HG02642 (cell line): ENCODE data around the gene NKPD1.
A peak's percentile ranks its signal among the peaks of the same experiment; 100 is the strongest.

Source experiments
- ATAC-seq: cut with Tn5 transposase; IDR thresholded peaks from one replicate; pipeline ENCODE4 v1.9.1; 2021; ENCODE audit warnings: mild to moderate bottlenecking; ENCODE audit not compliant: unreplicated experiment, poor library complexity

Gene NKPD1

DNA sequence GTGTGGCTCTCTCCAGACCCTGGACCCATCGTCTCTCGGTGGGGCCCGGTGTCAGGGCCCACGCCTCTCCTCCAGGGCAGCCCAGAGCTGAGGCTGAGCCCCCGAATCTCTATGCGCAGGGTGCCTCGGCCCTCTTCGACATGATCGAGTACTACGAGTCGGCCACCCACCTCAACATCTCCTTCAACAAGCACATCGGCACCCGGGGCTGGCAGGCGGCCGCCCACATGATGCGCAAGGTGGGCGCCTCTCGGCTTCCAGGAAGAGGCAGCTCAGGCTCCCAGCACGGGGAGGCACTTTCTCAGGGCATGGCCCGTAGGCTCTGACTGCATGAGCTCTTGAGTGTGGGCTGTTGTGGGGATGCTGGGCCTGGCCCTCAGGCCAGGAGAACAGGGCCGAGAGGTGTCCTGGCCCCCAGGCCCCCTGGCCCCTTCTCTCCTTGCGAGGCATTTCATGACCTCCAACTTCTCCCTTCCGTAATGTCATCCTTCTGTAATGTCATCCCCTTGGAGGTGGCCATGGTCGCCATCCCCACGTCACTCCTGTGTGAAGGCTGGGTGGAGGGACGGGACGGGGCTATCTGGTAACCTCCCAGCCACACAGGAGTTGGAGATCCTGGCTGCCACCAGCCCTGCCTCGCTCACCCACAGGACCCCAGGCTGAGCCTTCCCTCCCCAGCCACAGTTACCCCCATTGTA, 19.4 kb downstream of the NKPD1 start:
- no peak for ATAC-seq

DNA sequence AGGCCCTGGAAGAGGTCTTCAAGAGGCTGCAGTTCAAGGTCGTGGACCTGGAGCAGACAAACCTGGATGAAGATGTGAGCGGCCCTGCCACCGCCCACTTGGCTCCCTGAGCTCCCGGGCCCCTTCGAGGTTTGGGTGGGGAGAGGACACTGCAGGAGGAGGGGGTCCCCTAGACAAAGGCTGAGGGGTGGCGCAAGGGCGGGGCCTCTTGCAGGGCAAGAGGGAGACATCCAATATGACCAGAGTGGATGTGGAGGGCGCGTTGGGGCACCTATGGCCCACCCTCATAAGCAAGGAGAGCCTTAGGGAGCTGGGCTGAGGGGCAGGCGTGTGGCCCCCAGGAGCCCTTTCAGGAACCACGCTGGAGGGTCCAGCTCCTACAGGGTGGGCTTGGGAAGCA, 20.2 kb downstream of the NKPD1 start:
- no peak for ATAC-seq

DNA sequence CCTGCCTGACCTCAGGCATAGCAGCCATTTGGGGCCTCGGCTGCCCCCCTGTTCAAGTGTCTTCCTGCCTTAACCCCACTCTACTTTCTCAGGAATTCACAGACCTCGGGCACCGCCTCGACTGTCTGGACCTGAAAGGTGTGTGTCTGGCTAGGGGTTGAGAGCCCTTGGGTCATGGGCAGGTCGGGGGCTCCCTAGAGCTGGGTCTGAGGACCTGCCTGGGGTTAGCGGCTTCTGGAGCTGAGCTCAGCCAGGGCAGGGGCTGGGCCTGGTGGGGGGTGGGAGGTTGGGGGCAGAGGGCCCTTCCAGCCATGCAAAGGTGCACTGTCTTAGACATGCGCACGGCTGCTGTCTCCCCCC, 20.7 kb downstream of the NKPD1 start:
- ATAC-seq, result no peak

DNA sequence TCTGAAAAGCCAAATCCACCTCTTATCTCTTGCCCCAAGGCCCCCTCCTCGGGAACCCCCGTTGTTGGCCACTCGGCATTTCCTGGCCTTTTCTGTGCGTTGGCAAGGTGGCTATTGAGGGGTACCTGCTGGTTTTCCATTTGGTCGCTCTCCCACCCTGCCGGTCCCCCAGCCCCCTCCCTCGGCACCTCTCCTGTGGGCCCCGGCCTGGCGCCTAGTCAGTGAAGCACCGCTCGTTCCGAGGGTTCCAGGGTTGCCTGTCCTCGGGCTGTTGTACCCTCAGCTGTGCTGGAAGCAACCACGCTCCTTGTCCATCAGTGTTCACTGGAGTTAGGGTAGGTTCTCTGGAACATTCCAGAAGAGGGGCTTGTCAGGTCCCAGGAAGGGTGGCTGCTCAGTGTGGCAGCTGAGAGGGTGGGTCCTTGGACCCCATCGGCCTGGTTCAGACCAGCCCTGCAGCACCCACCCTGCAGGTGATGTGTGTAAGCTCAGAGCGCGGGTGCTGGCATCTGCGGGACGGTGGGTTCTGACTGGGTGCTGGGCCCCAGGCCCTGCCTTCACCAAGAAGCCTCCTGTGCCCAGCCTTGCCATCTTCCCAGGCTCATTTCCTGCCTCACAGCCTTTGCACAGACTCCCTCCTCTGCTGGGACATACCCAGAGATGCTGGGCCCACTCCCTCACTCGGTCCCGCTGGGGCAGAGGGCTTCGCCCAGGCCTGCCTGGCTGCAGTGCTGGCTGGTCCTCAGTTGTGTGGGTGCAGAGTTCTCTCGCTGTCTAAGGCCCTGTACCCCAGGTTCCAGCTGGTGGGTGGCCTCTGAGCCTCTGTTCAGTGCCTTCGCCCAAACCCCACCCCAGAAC, 21.3 kb downstream of the NKPD1 start:
- no peak for ATAC-seq

DNA sequence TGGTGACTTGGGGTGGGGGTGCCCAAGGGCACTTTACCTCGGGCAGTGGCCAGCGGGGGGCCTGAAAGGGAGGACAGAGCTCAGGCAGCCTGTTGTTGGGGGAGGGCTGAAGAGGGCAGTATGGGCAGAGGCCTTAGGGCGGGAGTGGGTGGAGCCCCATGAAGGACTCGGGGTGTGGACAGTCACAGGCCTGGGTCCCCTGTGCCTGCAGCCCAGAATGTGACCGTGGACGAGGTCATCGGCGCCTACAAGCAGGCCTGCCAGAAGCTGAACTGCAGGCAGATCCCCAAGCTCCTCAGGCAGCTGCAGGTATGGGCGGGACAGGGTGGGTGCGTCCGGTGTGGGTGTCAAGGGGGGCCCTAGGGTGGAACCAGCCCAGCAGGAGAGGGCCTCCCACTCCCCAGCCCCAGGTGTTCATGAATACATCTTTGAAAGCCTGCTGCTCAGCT, 22.5 kb downstream of the NKPD1 start:
- no peak for ATAC-seq

DNA sequence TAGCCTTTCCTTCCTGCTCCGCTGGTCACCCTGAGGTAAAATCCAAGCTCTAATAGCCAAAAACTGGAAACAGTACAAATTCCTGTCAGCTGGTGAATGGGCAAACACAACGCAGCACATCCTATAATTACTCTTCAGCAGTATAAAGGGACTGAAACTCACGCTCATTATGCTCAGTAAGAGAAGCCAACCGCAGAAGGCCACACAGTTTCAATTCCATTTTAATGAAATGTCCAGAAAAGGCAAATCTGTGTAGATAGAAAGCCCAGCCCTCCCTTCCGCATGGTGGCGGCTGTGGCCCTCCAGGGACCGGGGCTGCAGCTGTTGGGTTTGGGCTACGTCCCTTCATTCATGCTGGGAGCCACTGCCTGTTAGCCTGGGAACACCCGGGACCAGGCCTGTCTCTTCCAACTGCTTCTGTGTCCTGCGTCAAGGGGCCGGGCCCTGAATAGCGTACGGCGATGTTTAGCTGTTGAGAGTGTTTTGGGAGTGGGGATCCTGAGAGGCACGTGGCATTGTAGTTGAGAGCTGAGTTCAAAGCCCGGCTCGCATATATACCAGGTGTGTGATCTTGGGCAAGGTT, 23.5 kb downstream of the NKPD1 start:
- peak; percentile 70 for ATAC-seq

DNA sequence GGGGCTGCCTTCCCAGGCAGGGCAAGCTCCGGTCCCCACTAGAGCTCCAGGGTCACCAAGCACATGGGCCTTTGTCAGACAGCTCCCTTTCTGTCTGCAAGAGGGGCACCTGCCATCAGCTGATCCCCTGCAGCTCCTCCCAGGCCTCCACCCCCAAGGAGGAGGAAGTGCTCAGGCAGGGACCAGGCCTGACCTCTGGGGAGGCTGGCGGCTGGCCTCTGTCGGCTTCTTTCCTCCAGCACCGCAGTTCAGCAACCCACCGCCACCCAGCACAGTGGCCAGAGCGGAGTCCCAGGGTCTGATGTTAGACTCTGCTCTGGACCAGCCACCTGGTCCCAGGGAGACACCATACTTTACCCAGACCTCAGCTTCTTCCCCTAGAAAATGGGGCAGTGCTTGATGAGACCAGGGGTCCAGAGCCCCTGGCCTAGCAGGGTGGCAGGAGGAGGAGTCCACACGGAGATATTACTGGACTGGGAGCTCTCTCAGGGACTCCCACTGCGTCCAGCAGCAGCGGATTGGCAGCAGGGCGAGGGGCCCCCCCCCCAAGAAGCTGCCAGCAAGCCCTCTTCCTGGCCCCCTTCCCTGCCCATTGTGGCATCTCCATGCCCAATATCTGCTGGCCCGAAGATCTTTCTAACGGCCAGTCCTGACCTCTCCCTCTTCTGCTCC, 24.1 kb downstream of the NKPD1 start:
- peak; percentile 21 for ATAC-seq

DNA sequence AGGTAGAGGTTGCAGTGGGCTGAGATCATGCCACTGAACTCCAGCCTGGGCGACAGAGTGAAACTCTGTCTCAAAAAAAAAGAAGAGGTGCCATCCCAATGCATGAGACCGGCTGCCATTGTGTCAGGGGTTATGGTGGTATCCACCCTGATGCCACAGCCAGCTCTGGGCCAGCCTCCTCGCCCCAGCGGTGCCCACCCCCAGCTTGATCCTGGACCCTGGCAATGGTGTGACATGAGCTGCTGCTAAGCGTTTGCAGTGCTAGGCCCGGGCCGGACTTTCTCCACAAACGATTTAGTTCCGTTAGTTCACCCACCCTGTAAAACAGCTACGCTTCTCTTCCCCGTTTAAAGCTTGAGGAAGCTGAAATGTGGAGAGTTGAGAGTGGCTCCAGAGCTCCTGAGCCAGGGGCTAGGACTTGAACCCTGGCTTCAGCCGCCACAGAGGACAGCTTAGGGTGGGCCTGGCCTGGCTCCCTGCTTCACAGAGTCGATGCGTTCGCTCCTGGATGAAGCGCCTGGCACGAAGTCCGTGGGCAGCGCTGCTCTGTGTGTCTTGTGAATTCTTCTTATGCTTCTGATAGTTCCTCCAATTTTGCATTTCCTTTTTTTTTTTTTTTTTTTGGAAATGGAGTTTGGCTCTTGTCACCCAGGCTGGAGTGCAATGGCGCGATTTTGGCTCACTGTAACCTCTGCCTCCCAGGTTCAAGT, 25.5 kb downstream of the NKPD1 start:
- ATAC-seq, result no peak

DNA sequence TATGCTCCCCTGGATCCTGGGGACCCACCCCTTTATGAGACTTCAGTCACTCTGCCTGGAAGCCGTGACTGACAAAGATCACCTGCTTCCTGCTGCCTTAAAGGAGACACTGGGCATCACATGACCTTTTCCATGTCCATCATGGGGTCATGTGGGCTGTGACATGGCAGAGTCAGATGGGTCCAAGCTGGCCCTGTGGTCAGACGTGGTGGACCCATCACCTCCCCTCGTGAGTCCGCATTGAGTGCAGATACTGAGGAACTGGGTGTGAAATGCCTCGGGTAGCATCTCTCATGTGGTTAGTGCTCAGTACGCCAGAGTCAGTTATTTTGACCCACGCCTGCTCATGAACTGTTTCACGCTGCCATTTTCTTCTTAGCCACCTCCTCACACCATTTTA, 27.1 kb downstream of the NKPD1 start:
- ATAC-seq, result no peak

DNA sequence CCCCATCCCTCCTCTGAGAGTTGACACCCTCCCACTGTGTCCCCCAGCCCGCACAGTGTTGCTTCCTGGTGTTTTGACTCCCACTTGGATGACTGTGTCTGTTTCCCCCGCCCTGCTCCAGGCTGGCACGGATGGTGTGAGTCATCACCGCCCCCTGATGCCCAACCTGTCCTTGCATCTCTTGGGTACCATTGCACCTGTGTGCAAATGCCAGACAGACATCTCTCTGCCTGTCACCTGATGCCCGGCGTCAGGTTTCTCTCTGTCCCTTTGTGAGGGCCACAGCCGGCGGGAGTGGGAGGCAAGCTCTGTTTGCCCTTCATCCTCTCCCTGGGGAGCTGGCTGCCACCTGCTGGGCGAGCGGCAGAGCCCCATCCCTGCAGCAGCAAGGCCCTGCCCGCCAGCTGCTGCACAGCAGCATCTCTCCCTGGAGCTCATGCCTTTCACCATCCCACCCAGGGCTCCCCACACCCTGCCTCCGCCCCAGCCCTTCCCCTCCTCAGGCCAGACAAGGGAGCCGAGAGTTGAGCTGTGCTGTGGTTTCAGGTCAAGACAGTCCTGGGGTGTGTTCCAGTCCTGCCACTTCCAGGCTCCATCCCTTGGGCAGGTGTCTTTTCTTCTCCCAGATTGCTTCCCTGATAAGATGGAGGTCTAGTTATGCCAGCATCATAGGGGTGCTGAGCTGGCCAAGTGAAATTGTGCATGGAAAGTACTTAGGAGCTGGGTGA, 29.7 kb downstream of the NKPD1 start:
- ATAC-seq, result no peak

DNA sequence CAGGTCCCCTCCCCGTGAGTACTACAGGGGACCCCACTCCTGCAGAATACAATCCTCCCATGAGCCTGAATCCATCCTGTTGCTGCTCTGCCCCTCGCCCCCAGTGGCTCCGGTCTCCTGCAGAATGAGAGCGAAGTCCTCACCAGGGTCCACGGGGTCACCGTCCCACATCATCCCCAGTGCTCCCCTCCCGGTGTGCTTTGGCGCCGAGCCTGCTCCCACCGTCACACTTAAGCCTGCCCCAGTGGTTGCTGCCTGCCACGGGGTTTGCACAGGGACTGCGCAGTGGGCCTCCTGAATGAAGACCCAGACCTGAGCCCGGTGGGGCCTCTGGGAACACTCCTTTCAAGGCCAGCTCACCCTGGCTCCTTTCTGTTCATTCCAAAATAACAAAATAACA, 30.5 kb downstream of the NKPD1 start:
- no peak for ATAC-seq

DNA sequence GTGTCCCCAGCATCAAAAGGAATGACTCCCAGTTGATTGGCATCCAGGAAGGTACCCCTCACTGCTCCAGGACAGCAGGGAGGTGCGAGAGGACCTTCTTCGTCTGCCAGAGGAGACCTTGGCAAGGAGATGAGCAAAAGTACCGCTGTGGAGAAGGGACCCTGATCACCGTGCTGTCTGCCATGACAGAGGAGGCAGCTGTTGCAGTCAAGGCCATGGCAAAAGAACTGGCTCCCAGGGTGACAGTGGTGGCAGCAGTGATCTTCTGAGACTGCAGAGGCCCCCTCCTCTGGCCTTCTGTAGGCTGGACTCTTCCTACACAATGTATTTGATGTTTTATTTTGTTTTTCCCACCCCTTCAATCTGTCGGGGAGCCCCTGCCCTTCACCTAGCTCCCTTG, 32.0 kb downstream of the NKPD1 start:
- no peak for ATAC-seq

DNA sequence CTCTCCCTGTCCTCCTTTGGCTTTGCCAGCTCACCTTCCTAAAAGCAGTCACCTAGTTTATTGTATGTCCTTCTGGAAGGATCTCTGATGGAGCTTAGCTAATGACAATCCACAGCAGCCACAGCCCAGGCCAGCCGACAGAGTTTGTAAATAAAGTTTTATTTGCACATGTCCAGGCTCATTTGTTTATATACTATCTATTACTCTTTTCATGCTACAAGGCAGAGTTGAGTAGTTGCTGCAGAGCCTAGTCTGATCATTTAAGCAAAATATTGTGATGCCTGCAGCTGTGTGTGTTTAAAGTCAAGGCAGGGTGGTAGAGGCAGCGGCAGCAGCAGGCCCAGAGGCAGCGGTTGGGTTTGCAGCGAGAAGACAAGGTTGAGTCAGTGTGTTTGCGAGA, 32.6 kb downstream of the NKPD1 start:
- no peak for ATAC-seq

DNA sequence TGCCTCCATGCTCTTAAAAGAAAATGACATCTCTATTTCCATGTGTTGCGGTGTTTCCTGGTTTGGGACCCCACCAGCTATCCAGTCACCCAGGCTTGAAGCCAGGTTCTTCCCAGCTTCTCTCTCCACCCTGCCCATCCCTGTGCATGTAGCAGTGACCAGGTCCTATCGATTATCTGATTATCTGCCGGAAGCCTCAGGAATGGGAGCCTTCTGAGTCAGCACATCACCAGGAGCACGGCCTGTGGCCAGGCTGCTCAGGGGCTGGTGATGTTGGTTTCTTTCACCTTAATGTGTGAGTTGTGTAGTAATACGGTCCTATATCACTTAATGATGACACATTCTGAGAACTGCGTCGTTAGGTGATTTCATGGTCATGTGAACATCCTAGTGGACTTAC, 34.1 kb downstream of the NKPD1 start:
- ATAC-seq, result no peak

DNA sequence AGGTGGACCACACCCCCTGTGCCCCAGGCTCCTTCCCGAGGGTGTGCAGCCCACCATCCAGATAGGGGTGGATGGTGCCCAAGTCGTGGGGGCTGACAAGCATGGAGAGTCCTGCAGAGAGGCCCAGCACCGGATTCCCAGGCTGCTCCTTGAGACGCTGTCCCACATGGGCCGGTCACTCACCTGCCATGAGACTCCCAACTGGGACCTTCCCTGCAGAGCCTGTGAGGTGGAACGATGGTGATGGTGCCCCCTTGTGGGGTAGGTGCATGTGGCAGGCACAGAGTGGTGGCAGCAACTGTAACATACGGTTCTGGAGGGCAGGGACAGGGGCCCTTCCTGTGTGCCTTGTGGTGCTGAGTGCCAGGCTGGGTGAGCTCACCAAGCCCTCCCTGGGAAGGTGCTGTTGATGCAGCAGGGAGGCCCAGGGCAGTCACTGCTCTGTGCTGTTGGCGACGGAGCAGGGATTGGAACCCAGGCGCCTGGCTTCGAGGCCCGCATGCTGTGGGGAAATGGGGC, 34.7 kb downstream of the NKPD1 start:
- ATAC-seq, result peak; percentile 49

DNA sequence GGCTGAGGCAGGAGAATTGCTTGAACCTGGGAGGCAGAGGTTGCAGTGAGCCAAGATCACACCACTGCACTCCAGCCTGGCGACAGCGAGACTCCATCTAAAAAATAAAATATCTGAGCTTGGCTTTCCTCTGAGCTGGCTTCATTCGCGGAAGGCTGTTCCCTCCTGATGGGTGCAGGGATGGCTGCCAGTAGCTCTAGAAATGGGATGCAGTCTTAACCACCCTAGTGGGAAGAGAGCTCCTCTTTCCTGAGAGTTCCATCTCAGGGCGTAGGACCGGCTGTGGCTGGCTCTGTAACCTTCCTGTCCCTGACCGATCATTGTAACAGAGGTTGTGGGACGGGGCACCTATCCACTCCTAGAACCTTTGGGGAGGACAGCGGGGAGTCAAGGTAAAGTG, 35.4 kb downstream of the NKPD1 start:
- ATAC-seq, result no peak

DNA sequence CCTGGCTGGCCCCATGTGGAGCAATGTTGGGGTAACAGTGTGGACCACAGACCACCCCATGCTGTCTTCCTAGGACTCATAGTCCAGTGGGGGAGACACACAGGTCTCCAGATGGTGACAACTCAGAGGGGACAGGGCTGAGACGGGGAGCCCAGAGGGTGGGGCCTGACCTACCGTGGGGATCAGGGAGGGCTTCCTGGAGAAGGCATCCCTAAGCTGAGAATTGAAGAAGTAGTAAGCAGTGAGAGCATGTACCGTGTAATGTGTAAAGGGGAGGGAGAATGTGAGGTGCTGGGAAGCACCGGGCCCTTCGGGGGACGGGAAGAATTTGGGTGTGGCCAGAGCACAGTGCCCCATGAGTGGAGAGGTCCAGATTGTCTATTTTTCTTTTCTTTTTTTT, 36.8 kb downstream of the NKPD1 start:
- no peak for ATAC-seq

DNA sequence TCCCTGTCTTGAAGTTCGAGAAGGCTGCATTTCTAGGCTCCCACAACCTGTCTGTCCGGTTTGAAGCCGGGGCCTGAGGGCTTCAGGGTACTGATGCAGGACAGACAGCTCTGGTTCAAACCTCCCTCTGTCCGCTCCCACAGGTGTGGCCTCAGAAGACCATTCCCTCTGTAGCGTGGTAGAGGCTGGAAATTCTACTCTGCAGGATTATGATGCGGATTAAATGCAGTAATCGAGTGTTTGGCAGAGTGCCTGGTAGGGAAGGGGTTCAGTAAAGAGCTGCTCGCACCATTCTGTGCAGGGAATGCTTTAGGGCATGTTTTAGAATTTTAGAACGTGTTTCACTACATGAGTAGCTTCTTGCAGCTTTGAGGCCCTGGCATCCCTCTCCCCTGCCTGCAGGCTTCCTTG, 37.3 kb downstream of the NKPD1 start:
- ATAC-seq, result no peak

DNA sequence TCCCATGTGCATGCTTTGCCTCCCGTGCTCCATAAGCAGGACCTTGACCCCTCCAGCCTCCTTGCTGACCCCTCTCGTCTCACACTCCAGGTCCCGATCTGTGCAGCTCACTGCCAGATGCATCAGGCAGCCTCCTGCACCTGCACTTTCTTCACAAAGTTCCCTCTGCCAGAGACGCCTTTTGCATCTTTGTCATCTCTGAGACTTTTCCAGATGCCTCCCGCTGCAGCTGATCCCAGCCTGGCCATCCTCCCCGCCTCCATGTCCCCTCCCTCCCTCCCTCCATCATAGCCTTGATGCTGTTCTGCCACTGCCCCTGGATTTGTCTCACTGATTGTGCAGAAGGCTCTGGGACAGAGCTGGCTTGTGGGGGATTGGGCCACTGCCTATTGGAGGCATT, 38.0 kb downstream of the NKPD1 start:
- no peak for ATAC-seq
